Esophagus muscularis mucosa (tissue), 4 donors: ENCODE measurements around the gene SULF2.

Experiments
- CTCF ChIP-seq, 3 experiments: fragments of 200-600 bp in 2 of 3; fragments of 450-650 bp in 1 of 3; sonication (generic) in 2 of 3; IDR thresholded peaks; one replicate each; pipeline ENCODE4 v1.5.1; 2017 to 2019; ENCODE audit warnings: antibody characterized with exemption in 3 of 3, mild to moderate bottlenecking in 2 of 3, moderate library complexity in 1 of 3
- EP300 ChIP-seq: sonication (generic); formaldehyde crosslinking; IDR thresholded peaks from one replicate; pipeline ENCODE4 v1.6.1; 2017; ENCODE audit warnings: antibody characterized with exemption
- POLR2A ChIP-seq: fragments of 450-650 bp; IDR thresholded peaks from one replicate; pipeline ENCODE4 v1.6.1; 2017; ENCODE audit warnings: antibody characterized with exemption, moderate library complexity, mild to moderate bottlenecking, low read depth
- POLR2AphosphoS5 ChIP-seq, 2 donors: sonication (generic); formaldehyde crosslinking; IDR thresholded peaks; one replicate each; pipeline ENCODE4 v1.6.1; 2017; ENCODE audit warnings: antibody characterized with exemption in 2 of 2

DNA sequence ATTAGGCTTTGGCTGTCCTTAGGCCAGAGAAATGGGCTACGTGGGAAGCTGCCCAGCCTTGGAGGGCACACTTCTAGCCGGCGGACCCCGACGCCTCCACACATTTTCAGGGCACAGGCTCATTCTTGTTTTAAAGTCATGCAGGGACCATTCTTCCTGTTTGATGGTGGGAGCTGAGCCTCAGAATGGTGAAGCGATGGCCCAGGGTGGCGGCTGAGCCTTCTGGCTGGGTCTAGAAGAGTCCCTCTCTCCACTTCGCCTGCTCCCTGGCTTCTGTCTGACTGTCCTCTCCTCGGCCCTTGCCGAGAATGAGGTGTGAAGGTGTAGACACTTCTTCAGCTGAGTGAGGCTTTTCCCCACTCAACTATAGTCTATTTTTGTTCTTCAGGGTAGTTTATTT is 114.4 kb downstream of the SULF2 start:
- no peak for TF ChIP-seq EP300
- no peak for TF ChIP-seq POLR2A
- TF ChIP-seq CTCF (IDR thresholded peaks at IDR 0.05): no peak
- no peak for TF ChIP-seq POLR2AphosphoS5 (IDR thresholded peaks at IDR 0.05)
